ENCODE results near the gene HS3ST5.
"Not testable (repeated sequence)": the region's sequence is repeated elsewhere in the genome, so short reads cannot be mapped to it uniquely, and the experiment has no call there.

Gene HS3ST5

DNA sequence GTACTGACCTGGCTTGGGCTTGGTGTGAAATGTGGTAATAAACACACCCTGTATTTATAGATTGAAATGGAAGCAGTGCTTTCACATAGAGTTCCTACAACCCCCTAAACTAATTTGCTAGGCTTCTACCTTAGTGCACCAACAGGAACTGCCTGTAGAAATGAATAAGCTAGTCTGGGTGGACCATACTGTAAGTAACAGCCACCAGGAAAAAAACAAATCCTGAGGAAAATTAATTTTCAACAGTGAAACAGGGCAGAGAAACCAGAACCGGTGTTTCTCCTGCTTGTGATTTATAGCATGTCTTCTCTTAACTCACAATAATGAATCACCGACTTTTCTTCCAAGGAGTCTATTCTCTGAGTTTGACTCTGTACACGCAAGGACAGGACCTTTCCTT lies 187.1 kb downstream of the HS3ST5 start:
- no peak for DNase-seq (ENCODE audit: extremely low read depth, low read depth)
- TF ChIP-seq, protein P1, sequence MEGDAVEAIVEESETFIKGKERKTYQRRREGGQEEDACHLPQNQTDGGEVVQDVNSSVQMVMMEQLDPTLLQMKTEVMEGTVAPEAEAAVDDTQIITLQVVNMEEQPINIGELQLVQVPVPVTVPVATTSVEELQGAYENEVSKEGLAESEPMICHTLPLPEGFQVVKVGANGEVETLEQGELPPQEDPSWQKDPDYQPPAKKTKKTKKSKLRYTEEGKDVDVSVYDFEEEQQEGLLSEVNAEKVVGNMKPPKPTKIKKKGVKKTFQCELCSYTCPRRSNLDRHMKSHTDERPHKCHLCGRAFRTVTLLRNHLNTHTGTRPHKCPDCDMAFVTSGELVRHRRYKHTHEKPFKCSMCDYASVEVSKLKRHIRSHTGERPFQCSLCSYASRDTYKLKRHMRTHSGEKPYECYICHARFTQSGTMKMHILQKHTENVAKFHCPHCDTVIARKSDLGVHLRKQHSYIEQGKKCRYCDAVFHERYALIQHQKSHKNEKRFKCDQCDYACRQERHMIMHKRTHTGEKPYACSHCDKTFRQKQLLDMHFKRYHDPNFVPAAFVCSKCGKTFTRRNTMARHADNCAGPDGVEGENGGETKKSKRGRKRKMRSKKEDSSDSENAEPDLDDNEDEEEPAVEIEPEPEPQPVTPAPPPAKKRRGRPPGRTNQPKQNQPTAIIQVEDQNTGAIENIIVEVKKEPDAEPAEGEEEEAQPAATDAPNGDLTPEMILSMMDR (IDR thresholded peaks at IDR 0.05; ENCODE audit: low read depth, low read length) = no peak

DNA sequence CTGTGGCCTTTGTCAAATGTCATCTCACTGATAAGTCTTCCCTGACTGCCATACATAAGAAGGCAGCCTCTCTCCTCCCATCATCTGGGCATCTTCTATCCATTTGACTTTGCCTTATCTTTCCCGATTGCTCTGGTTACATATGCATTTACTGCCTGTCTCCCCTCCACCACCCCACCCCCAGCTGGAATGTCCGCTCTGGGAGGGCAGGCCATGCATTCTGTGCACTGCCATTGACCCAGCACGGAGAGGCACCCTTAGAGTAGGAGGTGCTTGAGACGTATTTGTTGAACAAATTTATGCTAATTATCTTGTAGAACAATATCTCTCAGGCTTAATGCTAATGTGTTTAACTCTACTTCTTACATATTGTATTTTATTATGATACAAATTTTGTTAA lies 188.0 kb downstream of the HS3ST5 start:
- TF ChIP-seq, protein P1 (IDR thresholded peaks at IDR 0.05; ENCODE audit: low read depth, low read length) = no peak
- no peak for DNase-seq (ENCODE audit: extremely low read depth, low read depth)

DNA sequence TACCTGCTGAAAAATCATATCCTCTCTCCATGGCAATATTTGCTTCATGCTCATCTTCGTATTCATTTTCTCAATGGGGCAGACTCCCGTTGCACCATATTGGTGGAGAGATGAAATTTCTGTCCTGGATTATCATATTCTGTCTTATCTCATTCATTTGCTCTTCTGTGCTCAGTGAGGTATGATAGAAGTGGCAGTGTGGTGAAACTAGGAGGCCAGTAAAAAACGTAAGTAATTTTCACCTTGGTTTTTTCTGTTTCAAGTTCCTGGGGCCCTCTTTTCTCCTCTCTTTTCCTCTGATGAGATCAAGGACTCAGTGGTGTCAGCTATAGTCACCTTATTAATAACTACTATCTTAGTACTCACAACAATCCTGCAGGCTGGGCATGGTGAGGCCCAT lies 189.4 kb downstream of the HS3ST5 start:
- TF ChIP-seq, protein P1 (IDR thresholded peaks at IDR 0.05; ENCODE audit: low read depth, low read length) = no peak

DNA sequence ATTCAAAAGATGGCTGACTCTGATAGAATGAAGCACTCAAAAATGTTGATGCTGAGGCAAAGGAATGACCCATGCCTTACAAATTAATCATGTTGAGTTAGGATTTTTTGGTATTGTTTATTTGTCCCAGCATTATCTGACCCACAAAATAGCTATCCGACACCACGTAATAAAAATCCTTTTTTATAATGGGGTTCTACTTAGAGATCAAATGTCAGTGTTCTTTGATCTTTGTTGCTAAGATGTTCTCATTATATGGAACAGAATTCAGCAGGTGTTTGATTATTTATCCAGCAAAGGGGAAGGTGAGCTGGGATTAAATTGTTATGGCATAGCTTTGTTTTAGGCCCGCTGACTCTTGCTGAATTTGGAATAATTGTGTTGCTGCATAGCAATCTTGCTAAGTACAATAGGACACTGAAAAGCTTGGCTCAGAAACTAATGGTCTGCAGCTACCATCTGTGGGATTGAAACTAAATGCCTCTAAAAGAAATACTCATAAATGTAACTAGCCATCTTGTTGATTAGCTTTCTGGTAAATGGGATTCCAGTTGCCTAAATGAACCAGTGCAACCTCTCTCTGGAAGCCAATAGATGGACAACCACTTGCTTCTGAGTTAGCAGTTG lies 191.6 kb downstream of the HS3ST5 start:
- no peak for DNase-seq (ENCODE audit: extremely low read depth, low read depth)
- TF ChIP-seq, protein P1 (IDR thresholded peaks at IDR 0.05; ENCODE audit: low read depth, low read length) = no peak

More for the DNA sequence above, 189.4 kb downstream of the HS3ST5 start:
- DNase-seq (ENCODE audit: extremely low read depth, low read depth) = no peak

DNA sequence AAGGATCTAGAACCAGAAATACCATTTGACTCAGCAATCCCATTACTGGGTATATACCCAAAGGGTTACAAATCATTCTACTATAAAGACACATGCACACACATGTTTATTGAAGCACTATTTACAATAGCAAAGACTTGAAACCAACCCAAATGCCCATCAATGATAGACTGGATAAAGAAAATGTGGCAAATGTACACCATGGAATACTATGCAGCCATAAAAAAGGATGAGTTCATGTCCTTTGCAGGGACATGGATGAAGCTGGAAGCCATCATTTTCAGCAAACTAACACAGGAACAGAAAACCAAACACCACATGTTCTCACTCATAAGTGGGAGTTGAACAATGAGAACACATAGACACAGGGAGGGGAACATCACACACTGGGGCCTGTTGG lies 193.6 kb downstream of the HS3ST5 start:
- not testable (repeated sequence) for DNase-seq (ENCODE audit: extremely low read depth, low read depth)

DNA sequence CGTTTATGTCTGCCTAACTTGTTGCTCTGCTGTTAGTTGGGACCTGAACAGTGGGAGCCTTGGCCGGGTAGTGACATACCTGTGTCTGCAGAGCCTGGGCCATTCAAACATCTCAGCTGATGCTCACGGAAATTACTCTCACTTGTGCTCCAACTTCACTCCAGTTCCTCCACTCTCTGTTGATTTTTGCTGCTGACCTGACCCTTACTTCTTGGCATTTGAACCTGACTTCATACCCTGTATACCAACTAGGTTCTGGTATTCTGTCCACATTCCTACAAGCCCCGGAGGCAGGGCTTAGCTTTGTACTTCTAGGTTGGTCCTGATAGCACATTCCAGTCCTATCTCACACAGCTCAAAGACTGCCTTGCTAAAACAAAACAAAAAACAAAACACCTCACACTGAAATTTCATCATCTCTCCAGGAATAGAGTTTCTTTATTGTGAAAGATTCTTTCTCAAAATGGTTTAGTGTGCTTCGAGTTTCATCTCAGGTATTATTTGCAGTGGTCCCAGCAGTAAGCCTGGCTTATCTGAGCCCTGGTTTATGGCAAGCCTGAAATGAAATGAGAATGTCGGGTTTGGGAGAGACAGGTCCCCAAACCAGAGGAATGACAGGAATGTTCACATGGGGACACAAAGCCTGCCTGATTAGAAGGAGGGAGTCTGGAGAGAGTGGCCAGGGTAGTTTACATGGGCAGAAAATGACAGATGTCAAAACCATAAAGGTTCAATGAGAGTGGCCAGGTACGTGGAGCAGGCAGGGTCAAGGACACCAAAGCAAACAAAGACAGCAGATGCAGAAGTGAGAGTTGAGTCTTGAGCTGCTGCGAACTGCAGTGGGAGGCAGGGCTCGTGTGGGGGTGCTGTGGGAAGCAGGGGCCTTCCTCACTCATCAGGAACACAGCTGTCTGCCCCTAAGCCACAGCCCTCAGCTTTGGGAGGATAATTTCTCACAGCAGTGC lies 197.7 kb downstream of the HS3ST5 start:
- no peak for DNase-seq (ENCODE audit: extremely low read depth, low read depth)
- TF ChIP-seq, protein P1 (IDR thresholded peaks at IDR 0.05; ENCODE audit: low read depth, low read length) = no peak

DNA sequence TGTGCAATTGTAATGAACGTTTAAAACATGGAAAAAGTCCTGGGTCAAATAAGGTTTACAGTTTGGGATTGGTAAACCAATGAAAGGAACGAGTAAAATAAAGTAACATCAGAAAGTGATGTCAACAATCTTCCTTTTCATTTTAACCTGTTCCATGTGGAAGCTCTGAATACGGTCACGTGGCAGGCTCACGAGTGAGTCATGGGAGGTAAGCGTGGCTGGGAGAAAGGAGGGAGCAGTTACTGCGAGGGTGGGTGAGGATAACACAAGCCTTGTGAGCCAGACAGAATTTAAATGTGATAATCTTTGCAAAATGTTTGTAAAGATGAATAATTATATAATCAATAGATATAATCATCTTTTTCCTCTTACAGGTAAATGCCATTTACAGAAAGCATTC lies 200.6 kb downstream of the HS3ST5 start:
- no peak for DNase-seq (ENCODE audit: extremely low read depth, low read depth)
- TF ChIP-seq, protein P1 (IDR thresholded peaks at IDR 0.05; ENCODE audit: low read depth, low read length) = no peak

Measured in AG09319 (cell line).